GM12878 (cell line): ENCODE measurements around the gene PMS1. TPM values are rescaled to one million over a fixed set of nuclear protein-coding genes. Genes with fewer than 3 reads are reported as not detected.

Source experiments
- ATAC-seq: fragments of 200-7000 bp; cut with Tn5 transposase; 3 replicates; pipeline ENCODE4 v1.9.1; 2020; ENCODE audit warnings: mild to moderate bottlenecking, moderate library complexity
- BruUV-seq: library from RNA; stranded (reverse); fragments of 400-500 nt; replicated peaks from 2 replicates; lab custom pipeline; 2021; lab: Mats Ljungman, UMichigan
- CTCF ChIA-PET: fragments of 300-600 bp; sonication (Branson Sonifier 250); formaldehyde crosslinking; extraction: SDS; loops from one replicate; lab custom pipeline; 2021; ENCODE audit warnings: inconsistent platforms; lab: Yijun Ruan, JAX
- POLR2A ChIA-PET: fragments of 350-600 bp; formaldehyde crosslinking; extraction: SDS; loops from one replicate; lab custom pipeline; 2021; ENCODE audit warnings: inconsistent platforms; lab: Charles Lee
- RAD21 ChIA-PET: fragments of 300-600 bp; sonication (Branson Sonifier 250); formaldehyde crosslinking; loops from one replicate; lab custom pipeline; 2023; ENCODE audit warnings: antibody characterized with exemption; ENCODE audit not compliant: unreplicated experiment; lab: Charles Lee
- SMC1A ChIA-PET: fragments of 300-600 bp; sonication (Branson Sonifier 250); formaldehyde crosslinking; loops from one replicate; lab custom pipeline; 2023; ENCODE audit not compliant: unreplicated experiment, uncharacterized antibody; lab: Charles Lee
- DNase-seq: peaks from one replicate; pipeline ENCODE4 v3.0.0-alpha.2; 2011; ENCODE audit warnings: low read depth, low spot score
- FAIRE-seq: peaks from 3 replicates; lab custom pipeline; 2011; peaks lifted over from hg19 to GRCh38; lab: Jason Lieb, UNC
- H2AFZ ChIP-seq: 2 replicates; pipeline ENCODE4 v1.6.0; 2011; ENCODE audit warnings: low read depth, low read length, control low read depth; ENCODE audit not compliant: control insufficient read depth
- H3K27ac ChIP-seq: 2 replicates; pipeline ENCODE4 v1.5.1; 2011; ENCODE audit warnings: control low read depth; ENCODE audit not compliant: control insufficient read depth, insufficient read depth
- H3K27me3 ChIP-seq, 2 experiments: replicated peaks in 1 of 2; 2 replicates each; pipeline versions ENCODE4 v1.6.0 to v1.6.1; 2011; ENCODE audit warnings: low read length in 1 of 2; ENCODE audit not compliant: control insufficient read depth in 2 of 2, insufficient read depth in 2 of 2
- H3K36me3 ChIP-seq, 2 experiments: 2 replicates each; pipeline ENCODE4 v1.5.1; 2011; ENCODE audit warnings: low read length in 1 of 2; ENCODE audit not compliant: control insufficient read depth in 2 of 2, insufficient read depth in 2 of 2
- H3K4me1 ChIP-seq: 2 replicates; pipeline ENCODE4 v1.6.1; 2011; ENCODE audit warnings: mild to moderate bottlenecking, low read length, moderate library complexity, mixed read lengths; ENCODE audit not compliant: control insufficient read depth, insufficient read depth
- H3K4me2 ChIP-seq: 2 replicates; pipeline ENCODE4 v1.6.0; 2011; ENCODE audit warnings: control low read depth; ENCODE audit not compliant: control insufficient read depth, insufficient read depth
- H3K4me3 ChIP-seq: fragments of 200-600 bp; sonication (generic); 2 replicates; pipeline ENCODE4 v1.5.1; 2016
- H3K79me2 ChIP-seq: 2 replicates; pipeline ENCODE4 v1.6.0; 2011; ENCODE audit warnings: low read length; ENCODE audit not compliant: control insufficient read depth, insufficient read depth
- H3K9ac ChIP-seq: 2 replicates; pipeline ENCODE4 v1.8.0; 2011; ENCODE audit warnings: low read length, control low read depth, mixed read lengths; ENCODE audit not compliant: control insufficient read depth, insufficient read depth
- H3K9me3 ChIP-seq: replicated peaks from 3 replicates; pipeline ENCODE4 v1.5.1; 2011; ENCODE audit warnings: mild to moderate bottlenecking, low read length; ENCODE audit not compliant: control insufficient read depth, insufficient read depth
- H4K20me1 ChIP-seq: 2 replicates; pipeline ENCODE4 v1.6.0; 2011; ENCODE audit not compliant: control insufficient read depth, insufficient read depth
- CBX3 ChIP-seq: fragments of 200-600 bp; sonication (generic); IDR thresholded peaks from 2 replicates; pipeline ENCODE4 v1.6.1; 2016; ENCODE audit warnings: low read depth, borderline replicate concordance
- POU2F2 ChIP-seq: IDR thresholded peaks from 3 replicates; pipeline ENCODE4 v1.6.1; 2011; ENCODE audit warnings: low read depth, mild to moderate bottlenecking, low read length, borderline replicate concordance
- WGBS: methylation state at CpG from one replicate; pipeline ENCODE4 v1.1.6; 2016; ENCODE audit warnings: low lambda C conversion rate; ENCODE audit not compliant: insufficient replicate concordance, insufficient coverage; ENCODE audit errors: missing lambda C conversion rate; 5-methylcytosine and 5-hydroxymethylcytosine counted together
- in situ Hi-C: fragments of 300-500 bp; cut with MboI; formaldehyde crosslinking; loops from 9 replicates; pipeline ENCODE4 v1.14.3; 2018; ENCODE audit warnings: mixed read lengths
- intact Hi-C: fragments of 100-400 bp; cut with micrococcal nuclease; formaldehyde crosslinking; loops from one replicate; pipeline ENCODE4 v1.14.2; 2022; ENCODE audit not compliant: unreplicated experiment
- polyA plus RNA-seq, 11 experiments: library from polyadenylated mRNA; depleted of rRNA in 4 of 11; unstranded in 6 of 11; stranded (reverse) in 5 of 11; fragments of >200 nt; fragmentation: Nextera tagmentation in 4 of 11; fragmentation: Illumina TruSeq in 1 of 11; extraction: Ambion mirVana in 4 of 11; extraction: Trizol in 1 of 11; gene quantifications; 1 replicate in 1 of 11; 2 replicates in 10 of 11; pipeline versions ENCODE4 v1.2.1 to v1.2.3, GENCODE V29; 2011 to 2016; ENCODE audit warnings: inconsistent platforms in 2 of 11, missing spikeins in 2 of 11, low read depth in 1 of 11
- total RNA-seq, 4 experiments: library from RNA; depleted of rRNA in 3 of 4; stranded (reverse); fragments of >200 nt in 3 of 4; fragmentation: Illumina TruSeq in 1 of 4; extraction: Trizol in 1 of 4; gene quantifications; 2 replicates each; pipeline versions ENCODE4 v1.2.1 to v1.2.3, GENCODE V29; 2013 to 2021
- TF ChIP-seq, protein P1 (sequence below): fragments of 450-650 bp; IDR thresholded peaks from 2 replicates; pipeline ENCODE4 v1.6.1; 2017; ENCODE audit warnings: borderline replicate concordance
- TF ChIP-seq, protein P2 (sequence below): fragments of 450-650 bp; IDR thresholded peaks from 2 replicates; pipeline ENCODE4 v1.6.1; 2017; ENCODE audit warnings: mild to moderate bottlenecking, moderate library complexity
- TF ChIP-seq, protein P3 (sequence below): IDR thresholded peaks from 2 replicates; pipeline ENCODE4 v1.6.1; 2011; ENCODE audit warnings: borderline replicate concordance, low read depth, mild to moderate bottlenecking, moderate library complexity, low read length; ENCODE audit not compliant: insufficient read depth, poor library complexity, severe bottlenecking
- TF ChIP-seq, protein P4 (sequence below): IDR thresholded peaks from 2 replicates; pipeline ENCODE4 v1.6.1; 2012; ENCODE audit warnings: low read depth, low read length, improper control_type of control experiment

The PMS1 gene
- total and polyA plus RNA-seq, 10 of the 15 experiments (the other 5 are each of a cell fraction or from before 2014, with no cell fraction given), result 18.7 to 50.6 (median 29.5) TPM

DNA sequence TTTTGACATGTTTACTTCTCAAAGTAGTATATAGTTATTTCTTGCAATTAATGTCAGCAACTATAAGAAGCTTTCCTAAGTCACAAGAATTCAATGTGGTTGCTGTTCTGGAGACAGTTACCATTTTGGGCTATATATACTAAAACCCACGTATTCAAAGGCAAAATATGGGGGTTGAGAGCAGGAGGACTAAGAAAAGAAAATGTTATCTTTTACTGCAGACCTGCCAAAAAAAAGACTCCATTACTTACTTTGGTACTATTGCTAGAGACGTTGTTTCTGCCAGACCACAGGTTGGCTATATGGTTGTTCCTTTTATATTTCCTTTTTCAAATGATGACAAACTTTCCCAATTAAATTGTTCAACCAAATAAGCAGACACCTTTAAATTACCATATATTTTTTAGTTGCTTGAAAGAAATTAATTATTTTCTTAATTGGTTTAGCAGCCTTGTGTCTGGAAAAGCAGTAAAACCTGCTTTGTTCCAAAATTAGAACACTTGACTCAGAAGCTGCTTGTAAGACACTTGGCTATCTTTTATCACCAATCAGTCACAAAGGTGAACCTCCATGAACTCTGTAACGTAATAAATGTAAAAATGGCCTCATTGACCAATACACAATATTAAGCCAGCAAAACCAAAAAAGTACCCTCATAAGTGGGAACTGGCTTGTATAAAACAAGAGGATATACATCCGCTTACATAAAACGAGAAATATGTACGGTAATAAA is 13.5 kb upstream of the PMS1 start:
- FAIRE-seq, result no peak

More for the DNA sequence above, 13.5 kb upstream of the PMS1 start:
- Histone ChIP-seq H3K79me2 (no peaks in the 10 kb centered on the region), H2AFZ (no peak overlapping the region), H3K4me3 (no peak overlapping the region), H3K4me1 (no peaks in the 10 kb centered on the region)
- intact Hi-C loops, result no loop called here
- ATAC-seq, result no peak
- CTCF ChIA-PET, result interaction anchor here (1.1 to 2.0 kb wide), 2 partner anchors 8 to 72 kb away, joined by 4 to 6 read pairs; partner anchors contain the start of gene OSGEPL1
- RAD21 ChIA-PET, result no interaction called here
- BruUV-seq, result no TSS peak
- SMC1A ChIA-PET, result interaction anchor here (1.0 to 1.3 kb wide), 2 partner anchors 8 to 104 kb away, joined by 3 to 4 read pairs; partner anchors contain the start of gene OSGEPL1
- POLR2A ChIA-PET, result interaction anchor here (1.5 kb wide), 1 partner anchor 8 kb away, joined by 3 read pairs; the partner anchor contains the start of gene OSGEPL1
- TF ChIP-seq CBX3, result no peak
- TF ChIP-seq, protein P1, sequence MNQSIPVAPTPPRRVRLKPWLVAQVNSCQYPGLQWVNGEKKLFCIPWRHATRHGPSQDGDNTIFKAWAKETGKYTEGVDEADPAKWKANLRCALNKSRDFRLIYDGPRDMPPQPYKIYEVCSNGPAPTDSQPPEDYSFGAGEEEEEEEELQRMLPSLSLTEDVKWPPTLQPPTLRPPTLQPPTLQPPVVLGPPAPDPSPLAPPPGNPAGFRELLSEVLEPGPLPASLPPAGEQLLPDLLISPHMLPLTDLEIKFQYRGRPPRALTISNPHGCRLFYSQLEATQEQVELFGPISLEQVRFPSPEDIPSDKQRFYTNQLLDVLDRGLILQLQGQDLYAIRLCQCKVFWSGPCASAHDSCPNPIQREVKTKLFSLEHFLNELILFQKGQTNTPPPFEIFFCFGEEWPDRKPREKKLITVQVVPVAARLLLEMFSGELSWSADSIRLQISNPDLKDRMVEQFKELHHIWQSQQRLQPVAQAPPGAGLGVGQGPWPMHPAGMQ, result no peak
- TF ChIP-seq, protein P2, sequence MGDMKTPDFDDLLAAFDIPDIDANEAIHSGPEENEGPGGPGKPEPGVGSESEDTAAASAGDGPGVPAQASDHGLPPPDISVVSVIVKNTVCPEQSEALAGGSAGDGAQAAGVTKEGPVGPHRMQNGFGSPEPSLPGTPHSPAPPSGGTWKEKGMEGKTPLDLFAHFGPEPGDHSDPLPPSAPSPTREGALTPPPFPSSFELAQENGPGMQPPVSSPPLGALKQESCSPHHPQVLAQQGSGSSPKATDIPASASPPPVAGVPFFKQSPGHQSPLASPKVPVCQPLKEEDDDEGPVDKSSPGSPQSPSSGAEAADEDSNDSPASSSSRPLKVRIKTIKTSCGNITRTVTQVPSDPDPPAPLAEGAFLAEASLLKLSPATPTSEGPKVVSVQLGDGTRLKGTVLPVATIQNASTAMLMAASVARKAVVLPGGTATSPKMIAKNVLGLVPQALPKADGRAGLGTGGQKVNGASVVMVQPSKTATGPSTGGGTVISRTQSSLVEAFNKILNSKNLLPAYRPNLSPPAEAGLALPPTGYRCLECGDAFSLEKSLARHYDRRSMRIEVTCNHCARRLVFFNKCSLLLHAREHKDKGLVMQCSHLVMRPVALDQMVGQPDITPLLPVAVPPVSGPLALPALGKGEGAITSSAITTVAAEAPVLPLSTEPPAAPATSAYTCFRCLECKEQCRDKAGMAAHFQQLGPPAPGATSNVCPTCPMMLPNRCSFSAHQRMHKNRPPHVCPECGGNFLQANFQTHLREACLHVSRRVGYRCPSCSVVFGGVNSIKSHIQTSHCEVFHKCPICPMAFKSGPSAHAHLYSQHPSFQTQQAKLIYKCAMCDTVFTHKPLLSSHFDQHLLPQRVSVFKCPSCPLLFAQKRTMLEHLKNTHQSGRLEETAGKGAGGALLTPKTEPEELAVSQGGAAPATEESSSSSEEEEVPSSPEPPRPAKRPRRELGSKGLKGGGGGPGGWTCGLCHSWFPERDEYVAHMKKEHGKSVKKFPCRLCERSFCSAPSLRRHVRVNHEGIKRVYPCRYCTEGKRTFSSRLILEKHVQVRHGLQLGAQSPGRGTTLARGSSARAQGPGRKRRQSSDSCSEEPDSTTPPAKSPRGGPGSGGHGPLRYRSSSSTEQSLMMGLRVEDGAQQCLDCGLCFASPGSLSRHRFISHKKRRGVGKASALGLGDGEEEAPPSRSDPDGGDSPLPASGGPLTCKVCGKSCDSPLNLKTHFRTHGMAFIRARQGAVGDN, result no peak
- no peak for TF ChIP-seq POU2F2
- TF ChIP-seq, protein P3, sequence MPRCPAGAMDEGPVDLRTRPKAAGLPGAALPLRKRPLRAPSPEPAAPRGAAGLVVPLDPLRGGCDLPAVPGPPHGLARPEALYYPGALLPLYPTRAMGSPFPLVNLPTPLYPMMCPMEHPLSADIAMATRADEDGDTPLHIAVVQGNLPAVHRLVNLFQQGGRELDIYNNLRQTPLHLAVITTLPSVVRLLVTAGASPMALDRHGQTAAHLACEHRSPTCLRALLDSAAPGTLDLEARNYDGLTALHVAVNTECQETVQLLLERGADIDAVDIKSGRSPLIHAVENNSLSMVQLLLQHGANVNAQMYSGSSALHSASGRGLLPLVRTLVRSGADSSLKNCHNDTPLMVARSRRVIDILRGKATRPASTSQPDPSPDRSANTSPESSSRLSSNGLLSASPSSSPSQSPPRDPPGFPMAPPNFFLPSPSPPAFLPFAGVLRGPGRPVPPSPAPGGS, result no peak
- TF ChIP-seq, protein P4, sequence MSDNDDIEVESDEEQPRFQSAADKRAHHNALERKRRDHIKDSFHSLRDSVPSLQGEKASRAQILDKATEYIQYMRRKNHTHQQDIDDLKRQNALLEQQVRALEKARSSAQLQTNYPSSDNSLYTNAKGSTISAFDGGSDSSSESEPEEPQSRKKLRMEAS, result no peak
- TF ChIP-seq, all 136 proteins: peak for 0
- no peaks in the 10 kb centered on the region for H3K27me3 ChIP-seq
- H3K9ac ChIP-seq, result no peak overlapping the region
- WGBS, result 62% methylated on average over 6 of the region's 6 CpGs
- H3K36me3 ChIP-seq, result peaks cover 0 to 21% of the 10 kb centered on the region in 2 experiments; a peak in 3 of 4 replicates
- no peaks in the 10 kb centered on the region for H4K20me1 ChIP-seq
- in situ Hi-C loops, result no loop called here
- H3K27ac ChIP-seq, result no peak overlapping the region
- H3K4me2 ChIP-seq, result no peak overlapping the region
- no peak for DNase-seq
- no peaks in the 10 kb centered on the region for H3K9me3 ChIP-seq
